ENCODE results near the gene TSPEAR.

DNA sequence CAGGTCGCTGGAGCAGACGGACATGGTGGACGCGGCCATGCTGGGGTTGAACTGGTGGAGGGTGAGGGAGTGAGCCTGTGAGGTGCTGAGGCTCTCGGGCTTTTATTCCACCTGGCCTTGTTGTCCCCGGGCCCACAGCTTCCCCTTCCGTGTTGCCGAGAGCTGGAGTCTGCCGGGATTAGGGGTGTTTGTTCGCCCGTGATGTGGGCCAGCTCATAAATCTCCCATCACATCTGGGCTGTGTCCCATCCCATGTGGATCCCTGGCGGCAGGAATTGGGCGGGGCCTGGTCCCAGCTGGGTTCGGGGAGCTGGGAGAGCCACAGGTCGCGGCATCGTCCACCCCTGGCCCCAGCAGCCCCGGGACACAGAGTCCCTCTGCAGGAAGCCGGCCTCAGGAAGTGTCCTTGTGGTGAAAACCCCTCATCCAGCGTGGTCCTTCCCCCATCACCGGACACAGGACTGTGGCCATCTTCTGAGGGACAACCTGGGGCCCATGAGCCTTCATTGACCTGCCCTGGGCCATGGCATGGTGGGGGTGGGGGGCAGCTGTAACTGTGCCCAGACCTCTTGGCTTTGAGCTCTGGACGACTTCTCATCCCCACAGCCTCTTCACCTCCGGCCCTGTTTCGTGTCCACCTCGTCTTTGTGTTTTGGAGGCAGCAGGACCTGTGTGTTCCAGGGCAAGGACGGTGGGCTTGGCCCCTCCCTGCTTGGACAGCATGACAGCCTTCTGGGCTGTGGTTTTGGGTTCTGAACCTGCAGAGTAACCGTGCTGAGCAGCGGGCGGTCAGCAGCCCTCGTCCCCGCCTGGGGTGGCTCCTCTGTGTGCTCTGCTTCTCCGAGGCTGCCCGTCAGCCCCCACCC, 118.7 kb downstream of the TSPEAR start, which contains the start of gene KRTAP10-6:
- TF ChIP-seq, protein P1, sequence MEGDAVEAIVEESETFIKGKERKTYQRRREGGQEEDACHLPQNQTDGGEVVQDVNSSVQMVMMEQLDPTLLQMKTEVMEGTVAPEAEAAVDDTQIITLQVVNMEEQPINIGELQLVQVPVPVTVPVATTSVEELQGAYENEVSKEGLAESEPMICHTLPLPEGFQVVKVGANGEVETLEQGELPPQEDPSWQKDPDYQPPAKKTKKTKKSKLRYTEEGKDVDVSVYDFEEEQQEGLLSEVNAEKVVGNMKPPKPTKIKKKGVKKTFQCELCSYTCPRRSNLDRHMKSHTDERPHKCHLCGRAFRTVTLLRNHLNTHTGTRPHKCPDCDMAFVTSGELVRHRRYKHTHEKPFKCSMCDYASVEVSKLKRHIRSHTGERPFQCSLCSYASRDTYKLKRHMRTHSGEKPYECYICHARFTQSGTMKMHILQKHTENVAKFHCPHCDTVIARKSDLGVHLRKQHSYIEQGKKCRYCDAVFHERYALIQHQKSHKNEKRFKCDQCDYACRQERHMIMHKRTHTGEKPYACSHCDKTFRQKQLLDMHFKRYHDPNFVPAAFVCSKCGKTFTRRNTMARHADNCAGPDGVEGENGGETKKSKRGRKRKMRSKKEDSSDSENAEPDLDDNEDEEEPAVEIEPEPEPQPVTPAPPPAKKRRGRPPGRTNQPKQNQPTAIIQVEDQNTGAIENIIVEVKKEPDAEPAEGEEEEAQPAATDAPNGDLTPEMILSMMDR (IDR thresholded peaks at IDR 0.05; ENCODE audit: low read length), result no peak
- TF ChIP-seq EZH2 (IDR thresholded peaks at IDR 0.05; ENCODE audit: borderline replicate concordance, low read length), result no peak
